NCI-H510A (cell line): ENCODE data around the gene PTPRQ.
A peak's percentile ranks its signal among the peaks of the same experiment; 100 is the strongest.
"Not testable (repeated sequence)": the region's sequence is repeated elsewhere in the genome, so short reads cannot be mapped to it uniquely, and the experiment has no call there.

Source experiments
- DNase-seq: peaks from one replicate; lab custom pipeline; 2025; lab: John Stamatoyannopoulos, UW

Gene PTPRQ

DNA sequence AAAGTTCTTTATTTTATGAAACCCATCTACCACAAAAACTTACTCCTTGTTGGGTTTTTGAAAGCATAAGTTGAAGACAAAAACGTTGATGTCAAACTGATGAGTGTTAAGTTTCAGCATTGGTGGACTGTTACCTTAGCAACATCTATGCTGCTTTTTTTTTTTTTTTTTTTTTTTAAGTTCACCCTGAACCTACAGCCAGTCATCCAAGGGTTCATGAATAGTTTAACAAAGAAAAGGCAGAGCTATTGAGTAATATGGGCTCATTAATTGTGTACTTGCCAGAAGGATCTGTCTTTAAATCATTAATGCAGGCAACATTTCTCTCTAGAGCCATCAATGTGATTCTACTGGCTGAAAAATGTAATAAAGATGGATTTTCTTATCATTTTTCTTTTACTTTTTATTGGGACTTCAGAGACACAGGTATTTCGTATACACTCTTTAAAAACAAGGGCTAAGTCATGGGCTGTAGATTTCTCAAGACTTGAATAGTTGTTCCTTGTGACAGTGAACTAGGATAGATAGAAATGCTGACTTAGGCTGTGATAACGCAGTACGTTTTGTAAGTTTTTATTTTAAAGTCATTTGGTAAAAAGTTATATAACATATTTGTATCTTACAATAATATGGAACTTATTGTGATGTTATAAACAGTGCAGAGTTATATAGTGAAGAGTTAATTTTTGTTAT is at the start of gene PTPRQ:
TSS of gene PTPRQ (plus strand) at position 262 of the 693 bp plus-strand sequence. CDS start at position 373, 111 bp downstream.
- DNase-seq: no peak

- DNase-seq: no peak
These were observed 43.5 kb upstream of the PTPRQ start for GRCh38 chr12:80400571-80400991.

GRCh38 chr12:80401191-80401590 is 42.8 kb upstream of the PTPRQ start:
- no peak for DNase-seq

DNA sequence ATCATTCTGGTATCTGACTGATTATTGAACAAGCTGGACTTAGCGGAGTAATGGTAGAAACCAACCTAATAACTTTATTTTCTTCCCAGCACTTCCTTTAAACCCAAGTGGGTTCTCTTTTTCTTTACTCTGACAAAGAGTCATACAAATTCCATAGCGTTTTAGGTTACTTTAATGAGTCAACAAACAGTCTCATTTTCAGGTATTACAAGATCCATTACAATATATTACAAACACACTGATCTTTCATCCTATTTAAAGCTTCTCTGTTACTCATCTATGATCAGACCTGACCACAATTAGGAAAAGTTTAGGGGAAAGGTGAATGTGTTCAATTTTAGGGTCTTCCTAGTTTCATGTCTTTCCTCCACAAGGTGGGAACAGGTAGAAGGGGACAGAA is 39.4 kb upstream of the PTPRQ start:
- no peak for DNase-seq

GRCh38 chr12:80406253-80406652 is 37.8 kb upstream of the PTPRQ start:
- no peak for DNase-seq

DNA sequence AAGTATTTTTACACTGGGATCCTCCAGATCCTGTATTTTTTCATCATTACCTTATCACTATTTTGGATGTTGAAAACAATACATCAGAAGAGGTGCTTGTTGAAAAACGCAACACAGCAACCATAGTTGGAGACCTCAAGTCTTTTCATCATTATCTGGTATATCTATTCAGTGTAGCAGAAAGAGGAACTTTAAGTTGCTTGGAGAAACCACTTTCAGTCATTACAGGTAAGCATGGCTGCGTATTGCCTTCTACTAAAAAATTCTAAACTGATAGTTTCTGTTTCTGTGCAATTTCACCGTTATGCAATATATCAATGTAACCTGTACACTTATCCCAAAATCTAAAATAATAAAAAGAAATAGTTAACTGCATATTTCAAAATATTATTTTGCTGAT is 32.2 kb upstream of the PTPRQ start:
- DNase-seq: no peak

DNA sequence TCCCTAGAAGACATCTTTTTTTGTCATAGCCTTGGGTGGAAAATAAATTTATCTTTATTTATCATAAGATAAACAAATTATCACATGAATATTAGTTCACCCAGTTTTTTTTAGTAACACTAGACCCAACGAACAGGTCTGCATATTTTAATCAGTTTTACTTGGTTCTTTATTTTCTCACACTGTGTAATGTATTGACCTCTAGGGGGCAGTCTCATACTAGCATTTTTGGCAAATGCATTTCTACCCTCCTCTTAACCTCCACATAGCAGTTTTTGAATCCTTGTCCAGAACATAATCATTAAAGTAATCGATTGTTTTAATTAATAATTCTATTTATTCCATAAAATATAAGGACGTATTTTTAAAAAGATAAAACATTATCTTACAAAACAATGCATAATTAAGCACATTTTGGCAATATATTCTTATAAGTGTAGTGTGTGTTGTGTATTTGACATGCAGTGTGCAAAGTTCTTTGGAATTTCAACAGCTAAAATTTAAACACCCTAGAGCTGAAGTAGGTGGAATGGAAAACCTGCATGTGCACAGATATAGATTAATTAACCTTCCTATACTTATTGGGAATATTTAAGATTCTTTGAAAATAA is 31.6 kb upstream of the PTPRQ start:
- peak; percentile 59 for DNase-seq

- no peak for DNase-seq
These were observed 30.6 kb upstream of the PTPRQ start for GRCh38 chr12:80413462-80413861.

DNA sequence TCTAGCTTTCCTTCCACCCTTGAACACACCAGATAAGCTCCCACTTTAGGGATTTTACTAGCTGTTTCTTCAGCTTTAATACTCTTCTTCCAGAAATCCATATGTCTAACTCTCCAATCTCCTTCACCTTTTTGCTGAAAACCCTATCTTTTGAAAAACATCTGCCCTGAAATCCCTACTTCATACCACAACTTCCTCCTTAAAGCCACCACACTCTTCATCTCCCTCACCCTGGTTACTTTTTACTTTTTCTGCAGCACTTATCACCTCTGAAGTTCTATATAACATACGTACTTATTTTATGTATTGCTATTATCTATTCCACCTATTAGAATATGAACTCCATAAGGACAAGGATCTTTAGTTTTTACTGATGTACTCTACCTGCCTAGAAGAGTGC is 28.6 kb upstream of the PTPRQ start:
- no peak for DNase-seq

GRCh38 chr12:80419644-80420043 is 24.4 kb upstream of the PTPRQ start:
- DNase-seq: no peak

- DNase-seq: no peak
These were observed 24.0 kb upstream of the PTPRQ start for GRCh38 chr12:80420075-80420474.

GRCh38 chr12:80422550-80422949 is 21.5 kb upstream of the PTPRQ start:
- no peak for DNase-seq

DNA sequence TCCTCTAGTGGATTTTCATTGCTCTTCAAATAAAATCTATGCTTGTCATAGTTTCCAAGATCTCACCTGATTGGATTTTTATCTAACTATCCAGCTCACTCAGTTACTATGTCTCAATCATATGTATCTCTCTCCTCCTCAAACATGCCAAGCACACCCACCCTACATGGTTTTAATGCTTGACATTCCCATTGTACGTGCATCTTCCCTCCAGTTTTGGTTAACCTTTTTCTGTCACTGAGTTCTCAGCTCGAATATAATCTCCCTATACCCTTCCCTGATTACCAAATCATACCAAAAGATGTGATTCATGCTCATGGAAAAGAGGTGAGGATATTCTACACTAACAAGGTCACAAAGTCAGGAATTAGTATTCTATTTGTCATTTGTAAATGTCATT is 12.0 kb upstream of the PTPRQ start:
- DNase-seq: no peak

- no peak for DNase-seq
These were observed 2.1 kb upstream of the PTPRQ start for GRCh38 chr12:80441921-80442320.

GRCh38 chr12:80442426-80443222 is 1.4 kb upstream of the PTPRQ start:
- no peak for DNase-seq

DNA sequence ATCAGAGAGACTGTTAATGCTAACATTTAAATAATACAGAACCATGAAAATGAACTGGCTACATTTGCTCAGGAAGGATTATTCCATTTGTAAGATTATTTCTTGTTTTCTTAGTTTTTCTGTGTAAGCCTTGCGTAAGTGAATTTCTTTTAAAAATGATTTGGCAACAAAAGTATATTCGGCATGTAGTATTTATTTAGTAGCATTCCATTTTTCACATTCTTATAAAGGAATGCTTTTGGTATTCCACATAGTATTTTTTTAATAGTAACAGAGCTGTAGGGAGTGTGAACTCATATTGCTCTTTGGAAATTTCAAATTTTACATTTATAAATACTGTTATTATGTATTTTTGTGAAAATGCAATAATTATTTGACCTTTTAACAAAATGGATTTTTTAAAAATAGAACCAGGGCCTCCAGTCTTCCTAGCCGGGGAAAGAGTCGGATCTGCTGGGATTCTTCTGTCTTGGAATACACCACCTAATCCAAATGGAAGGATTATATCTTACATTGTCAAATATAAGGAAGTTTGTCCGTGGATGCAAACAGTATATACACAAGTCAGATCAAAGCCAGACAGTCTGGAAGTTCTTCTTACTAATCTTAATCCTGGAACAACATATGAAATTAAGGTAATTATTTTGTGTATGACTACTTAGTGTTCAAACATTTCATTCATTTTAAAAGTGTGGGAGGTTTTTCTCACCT is 1.2 kb downstream of the PTPRQ start:
- DNase-seq: no peak

GRCh38 chr12:80456513-80456912 is 12.5 kb downstream of the PTPRQ start:
- DNase-seq: no peak

- no peak for DNase-seq
These were observed 16.9 kb downstream of the PTPRQ start for GRCh38 chr12:80460972-80461371.

DNA sequence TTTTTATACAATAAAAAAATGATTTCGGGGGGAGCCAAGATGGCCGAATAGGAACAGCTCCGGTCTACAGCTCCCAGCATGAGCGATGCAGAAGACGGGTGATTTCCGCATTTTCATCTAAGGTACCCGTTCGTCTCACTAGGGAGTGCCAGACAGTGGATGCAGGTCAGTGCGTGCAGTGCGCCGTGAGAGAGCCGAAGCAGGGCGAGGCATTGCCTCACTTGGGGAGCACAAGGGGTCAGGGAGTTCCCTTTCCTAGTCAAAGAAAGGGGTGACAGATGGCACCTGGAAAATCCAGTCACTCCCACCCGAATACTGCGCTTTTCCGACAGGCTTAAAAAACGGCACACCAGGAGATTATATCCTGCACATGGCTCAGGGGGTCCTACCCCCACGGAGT is 17.8 kb downstream of the PTPRQ start:
- DNase-seq: not testable (repeated sequence)

DNA sequence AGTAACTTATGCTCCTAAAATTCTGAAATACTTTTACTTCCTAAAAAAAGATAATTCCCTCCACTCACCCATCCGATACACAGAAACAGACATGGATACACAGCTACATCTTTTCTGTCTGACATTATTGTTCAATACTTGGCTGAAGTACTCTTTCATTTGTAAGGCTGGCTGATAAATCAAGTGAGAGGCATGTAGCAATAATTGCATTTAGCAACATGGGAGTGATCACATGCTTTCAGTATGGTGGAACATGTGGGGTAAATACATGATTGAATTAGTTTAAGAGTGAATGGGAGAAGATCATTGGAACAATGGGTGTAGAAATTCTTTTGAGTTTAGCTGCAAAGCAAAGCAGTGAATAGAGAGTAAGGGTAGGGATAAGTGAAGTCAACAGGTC is 25.6 kb downstream of the PTPRQ start:
- no peak for DNase-seq

DNA sequence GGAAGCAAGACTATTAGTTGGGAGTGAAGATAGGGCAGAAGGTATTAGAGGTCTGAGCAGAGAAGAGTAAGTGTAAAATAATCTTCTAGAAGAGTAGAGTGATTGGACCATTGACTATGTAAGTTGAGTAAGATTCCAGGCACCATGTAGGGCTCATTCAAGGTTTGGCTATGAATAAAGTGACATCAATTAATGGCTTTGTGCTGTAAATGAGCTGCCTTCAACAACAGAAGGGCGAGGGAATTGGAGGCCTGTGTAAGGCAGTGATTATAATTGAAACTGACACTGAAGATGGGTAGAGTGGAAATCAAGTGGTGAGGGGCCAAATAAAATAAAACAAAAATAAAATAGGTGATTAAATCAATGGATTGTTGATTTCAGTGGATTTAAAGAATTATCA is 26.4 kb downstream of the PTPRQ start:
- DNase-seq: no peak

DNA sequence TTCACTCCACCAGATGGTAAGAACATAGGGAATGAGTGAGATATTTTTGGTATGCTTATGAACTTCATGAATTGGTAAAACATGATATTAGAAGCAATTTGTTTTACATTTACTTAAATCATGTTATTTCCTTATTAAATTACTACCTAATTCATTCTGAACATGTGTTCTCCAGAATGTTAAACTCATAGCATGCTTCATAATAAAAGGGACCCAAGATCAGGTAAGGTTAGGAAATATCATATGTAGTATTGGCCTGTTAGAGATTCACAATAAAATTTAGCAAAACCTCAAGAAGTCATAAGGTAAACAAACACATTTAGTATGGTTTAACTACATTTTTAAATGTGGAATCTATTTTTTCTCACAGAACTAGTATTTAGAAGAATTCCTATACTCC is 28.2 kb downstream of the PTPRQ start:
- DNase-seq: no peak
